Tongue (tissue), 2 donors: ENCODE data around the gene ANO9. TPM values are rescaled to one million over a fixed set of nuclear protein-coding genes. Genes with fewer than 3 reads are reported as not detected.
"Not testable (repeated sequence)": the region's sequence is repeated elsewhere in the genome, so short reads cannot be mapped to it uniquely, and the experiment has no call there.

Experiments
- DNase-seq: peaks from one replicate; pipeline ENCODE4 v3.0.0-alpha.2; 2015
- total RNA-seq: library from RNA; depleted of rRNA; stranded (reverse); fragments of >200 nt; gene quantifications from one replicate; pipeline ENCODE4 v1.2.3, GENCODE V29; 2014

ANO9 gene
- total RNA-seq, 1 donor from 2014 or later: 2.1 TPM

GRCh38 chr11:469684-470560 is 28.1 kb upstream of the ANO9 start:
- DNase-seq: no peak

- DNase-seq: not testable (repeated sequence)
These were observed 27.3 kb upstream of the ANO9 start for GRCh38 chr11:469026-469683.

GRCh38 chr11:468493-468892 is 26.7 kb upstream of the ANO9 start:
- no peak for DNase-seq

GRCh38 chr11:468036-468435 is 26.2 kb upstream of the ANO9 start:
- DNase-seq: no peak

GRCh38 chr11:465896-466530 is 24.2 kb upstream of the ANO9 start:
- DNase-seq: no peak

- no peak for DNase-seq
These were observed 22.5 kb upstream of the ANO9 start for GRCh38 chr11:464316-464715.

- DNase-seq: no peak
These were observed 20.5 kb upstream of the ANO9 start for GRCh38 chr11:462107-462890.

GRCh38 chr11:461626-462025 is 19.8 kb upstream of the ANO9 start:
- DNase-seq: no peak

GRCh38 chr11:460331-461199 is 18.8 kb upstream of the ANO9 start:
- DNase-seq: no peak

- no peak for DNase-seq
These were observed 17.9 kb upstream of the ANO9 start for GRCh38 chr11:459511-460220.

- no peak for DNase-seq
These were observed 15.4 kb upstream of the ANO9 start for GRCh38 chr11:457111-457760.

GRCh38 chr11:456533-456932 is 14.7 kb upstream of the ANO9 start:
- DNase-seq: no peak

- no peak for DNase-seq
These were observed 13.8 kb upstream of the ANO9 start for GRCh38 chr11:455566-456147.

GRCh38 chr11:454801-455565 is 13.2 kb upstream of the ANO9 start:
- DNase-seq: no peak

- DNase-seq: no peak
These were observed 12.2 kb upstream of the ANO9 start for GRCh38 chr11:454043-454442.

GRCh38 chr11:453564-453963 is 11.8 kb upstream of the ANO9 start:
- no peak for DNase-seq

- DNase-seq: no peak
These were observed 11.2 kb upstream of the ANO9 start for GRCh38 chr11:452916-453527.

- no peak for DNase-seq
These were observed 10.5 kb upstream of the ANO9 start for GRCh38 chr11:452203-452744.
